Keratinocyte (primary cell): ENCODE data around the gene DNAJB2. TPM values are rescaled to one million over a fixed set of nuclear protein-coding genes. Genes with fewer than 3 reads are reported as not detected.
"Not testable (repeated sequence)": the region's sequence is repeated elsewhere in the genome, so short reads cannot be mapped to it uniquely, and the experiment has no call there.

Experiments used
- DNase-seq: peaks from one replicate; pipeline ENCODE4 v3.0.0-alpha.2; 2011; ENCODE audit warnings: low read depth, missing footprints, low spot score
- FAIRE-seq: peaks from 2 replicates; lab custom pipeline; 2011; peaks lifted over from hg19 to GRCh38; lab: Jason Lieb, UNC
- H2AFZ ChIP-seq: 2 replicates; pipeline ENCODE4 v1.6.0; 2012; ENCODE audit warnings: low read length, control low read depth, inconsistent platforms; ENCODE audit not compliant: control insufficient read depth
- H3K27ac ChIP-seq: 2 replicates; pipeline ENCODE4 v1.5.1; 2011; ENCODE audit warnings: low read length; ENCODE audit not compliant: control insufficient read depth, insufficient read depth
- H3K27me3 ChIP-seq: 3 replicates; pipeline ENCODE4 v1.6.0; 2011; ENCODE audit warnings: low read length; ENCODE audit not compliant: control insufficient read depth, insufficient read depth; ENCODE audit errors: extremely low read depth
- H3K36me3 ChIP-seq, 2 experiments: 2 replicates in 1 of 2; 3 replicates in 1 of 2; pipeline ENCODE4 v1.5.1; 2011; ENCODE audit warnings: low read length in 2 of 2, mild to moderate bottlenecking in 1 of 2; ENCODE audit not compliant: control insufficient read depth in 2 of 2, insufficient read depth in 2 of 2; ENCODE audit errors: extremely low read depth in 1 of 2
- H3K4me1 ChIP-seq: 3 replicates; pipeline ENCODE4 v1.5.1; 2011; ENCODE audit warnings: low read length; ENCODE audit not compliant: control insufficient read depth, insufficient read depth; ENCODE audit errors: extremely low read depth
- H3K4me2 ChIP-seq: 3 replicates; pipeline ENCODE4 v1.6.0; 2011; ENCODE audit warnings: low read depth, low read length; ENCODE audit not compliant: control insufficient read depth, insufficient read depth; ENCODE audit errors: extremely low read depth
- H3K4me3 ChIP-seq, 3 experiments: fragments of 200-600 bp in 1 of 3; sonication (generic) in 1 of 3; 2 replicates in 2 of 3; 3 replicates in 1 of 3; pipeline ENCODE4 v1.5.1; 2011 to 2016; ENCODE audit warnings: low read length in 3 of 3, mild to moderate bottlenecking in 3 of 3, control low read depth in 2 of 3, inconsistent platforms in 1 of 3, low read depth in 1 of 3, mixed read lengths in 1 of 3, mixed run types in 1 of 3, moderate library complexity in 1 of 3; ENCODE audit not compliant: control insufficient read depth in 2 of 3, insufficient read depth in 2 of 3; ENCODE audit errors: extremely low read depth in 1 of 3
- H3K79me2 ChIP-seq: 2 replicates; pipeline ENCODE4 v1.6.0; 2012; ENCODE audit warnings: low read length; ENCODE audit not compliant: control insufficient read depth, insufficient read depth
- H3K9ac ChIP-seq: 3 replicates; pipeline ENCODE4 v1.6.0; 2011; ENCODE audit warnings: low read length; ENCODE audit not compliant: control insufficient read depth, insufficient read depth; ENCODE audit errors: extremely low read depth
- H3K9me1 ChIP-seq: 3 replicates; pipeline ENCODE4 v1.6.0; 2011; ENCODE audit warnings: low read length; ENCODE audit not compliant: control insufficient read depth, insufficient read depth; ENCODE audit errors: extremely low read depth
- H3K9me3 ChIP-seq: 2 replicates; pipeline ENCODE4 v1.5.1; 2012; ENCODE audit warnings: low read depth, low read length; ENCODE audit not compliant: control insufficient read depth
- H4K20me1 ChIP-seq: 3 replicates; pipeline ENCODE4 v1.6.0; 2011; ENCODE audit warnings: low read length; ENCODE audit not compliant: control insufficient read depth, insufficient read depth; ENCODE audit errors: extremely low read depth
- CTCF ChIP-seq, 3 experiments: IDR thresholded peaks in 1 of 3; conservative IDR thresholded peaks in 1 of 3; optimal IDR thresholded peaks in 1 of 3; 2 replicates in 2 of 3; 3 replicates in 1 of 3; pipeline versions ENCODE3 to v1.5.1; 2011; ENCODE audit warnings: low read length in 3 of 3, mild to moderate bottlenecking in 3 of 3, moderate library complexity in 2 of 3, control low read depth in 1 of 3, inconsistent platforms in 1 of 3; ENCODE audit not compliant: insufficient read depth in 2 of 3; ENCODE audit errors: extremely low read depth in 1 of 3
- EZH2 ChIP-seq: IDR thresholded peaks from one replicate; pipeline ENCODE4 v1.6.1; 2012; ENCODE audit warnings: inconsistent platforms, mild to moderate bottlenecking, low read length, moderate library complexity
- dilution Hi-C: fragments of 300-500 bp; cut with MboI; formaldehyde crosslinking; loops from one replicate; pipeline ENCODE4 v1.7.0; 2020; ENCODE audit warnings: low sequenced_read_pairs; ENCODE audit not compliant: extremely low pct_ligation_motif_present
- polyA plus RNA-seq, 5 experiments: library from polyadenylated mRNA; depleted of rRNA in 3 of 5; stranded (reverse) in 3 of 5; stranded (forward) in 1 of 5; unstranded in 1 of 5; fragments of >200 nt; gene quantifications; 1 replicate in 1 of 5; 2 replicates in 3 of 5; 3 replicates in 1 of 5; pipeline versions ENCODE4 v1.2.1 to v1.2.3, GENCODE V29; 2011 to 2012; ENCODE audit warnings: missing spikeins in 2 of 5, low read depth in 1 of 5, low replicate concordance in 1 of 5

Gene DNAJB2
- polyA plus RNA-seq, 1 donor (not counting 4 experiments of a cell fraction or from before 2014, with no cell fraction given): 51.7 TPM

GRCh38 chr2:219253753-219254589 lies 25.2 kb upstream of the DNAJB2 start, which contains the start of gene TUBA4A:
Gene TUBA4A, minus strand, starts transcription at chr2:219253918. Its CDS starts 60 bp downstream, at chr2:219253858.
- peak within 1 kb of the TSS; percentile 95 for H3K4me2 ChIP-seq
- H3K9ac ChIP-seq: peak within 1 kb of the TSS; percentile 93
- peaks cover 34% of the 10 kb centered on the region for H3K79me2 ChIP-seq
- DNase-seq (no peak), FAIRE-seq (no peak)
- H3K9me1 ChIP-seq: no peaks in the 10 kb centered on the region
- H3K4me3 ChIP-seq: peak within 1 kb of the TSS; percentile 74 to 92 (median 90)
- TF ChIP-seq CTCF (optimal IDR thresholded peaks at IDR 0.05 in 1 of 3, IDR thresholded peaks at IDR 0.05 in 1 of 3, conservative IDR thresholded peaks at IDR 0.05 in 1 of 3; ENCODE audit: extremely low read depth in 1 of 3, insufficient read depth in 2 of 3, low read length in 3 of 3) (peak in 1 of 3 experiments; percentile 20), EZH2 (peak; percentile 27)
- H3K4me1 ChIP-seq: peaks cover 38% of the 10 kb centered on the region
- H2AFZ ChIP-seq: peak within 1 kb of the TSS; percentile 92
- H3K27ac ChIP-seq: peak within 1 kb of the TSS; percentile 85
- no peaks in the 10 kb centered on the region for H3K9me3 ChIP-seq
- peaks cover 4% of the 10 kb centered on the region for H3K27me3 ChIP-seq
- peaks cover 18 to 24% of the 10 kb centered on the region in 2 experiments for H3K36me3 ChIP-seq
- peaks cover 5% of the 10 kb centered on the region for H4K20me1 ChIP-seq
- dilution Hi-C loops: no loop called here

DNA sequence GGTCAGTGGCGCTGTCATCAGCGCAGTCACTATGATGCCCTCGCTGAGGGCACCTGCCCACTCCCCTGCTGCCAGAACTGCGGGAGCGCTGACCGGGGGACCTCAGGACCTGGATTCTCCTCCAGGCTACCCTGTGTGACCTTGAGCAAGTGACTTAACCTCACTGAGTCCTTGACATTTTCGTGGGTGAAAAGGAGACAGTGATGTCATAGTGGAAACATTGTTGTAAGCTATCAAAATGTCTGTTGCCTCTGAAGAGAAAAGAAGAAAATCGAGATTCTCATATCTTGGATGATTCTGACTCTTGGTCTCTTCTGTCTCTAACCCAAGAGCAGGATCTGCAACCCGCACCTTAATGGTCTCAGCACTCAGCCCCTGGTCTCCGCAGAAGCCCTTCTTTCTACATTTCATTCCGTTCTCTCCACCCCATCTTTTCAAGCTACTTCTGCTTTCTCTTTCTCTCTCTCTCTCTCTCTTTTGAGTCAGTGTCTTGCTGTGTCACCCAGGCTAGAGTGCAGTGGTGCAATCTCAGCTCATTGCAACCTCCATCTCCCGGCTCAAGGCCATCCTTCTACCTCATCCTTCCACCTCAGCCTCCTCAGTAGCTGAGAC lies 24.5 kb upstream of the DNAJB2 start:
- Histone ChIP-seq H3K9me3 (no peaks in the 10 kb centered on the region), H3K4me3 (peak overlapping the region; percentile 74 to 92 (median 90)), H3K27ac (no peak overlapping the region), H3K4me1 (peaks cover 33% of the 10 kb centered on the region), H3K79me2 (peaks cover 34% of the 10 kb centered on the region), H2AFZ (peak overlapping the region; percentile 92), H3K9me1 (no peaks in the 10 kb centered on the region), H3K9ac (peak overlapping the region; percentile 93), H4K20me1 (peaks cover 3% of the 10 kb centered on the region), H3K36me3 (peaks cover 18 to 24% of the 10 kb centered on the region in 2 experiments), H3K4me2 (peak overlapping the region; percentile 95), H3K27me3 (peaks cover 4% of the 10 kb centered on the region)
- dilution Hi-C loops: no loop called here
- DNase-seq (no peak), FAIRE-seq (no peak)
- no peak for TF ChIP-seq EZH2
- TF ChIP-seq CTCF (optimal IDR thresholded peaks at IDR 0.05 in 1 of 3, IDR thresholded peaks at IDR 0.05 in 1 of 3, conservative IDR thresholded peaks at IDR 0.05 in 1 of 3; ENCODE audit: extremely low read depth in 1 of 3, insufficient read depth in 2 of 3, low read length in 3 of 3): no peak

GRCh38 chr2:219258942-219259341 lies 20.2 kb upstream of the DNAJB2 start:
- H3K9me1 ChIP-seq, dilution Hi-C loops, H3K4me3 ChIP-seq, H3K27me3 ChIP-seq, H3K27ac ChIP-seq, FAIRE-seq, H3K4me1 ChIP-seq, H3K36me3 ChIP-seq, H2AFZ ChIP-seq, H3K79me2 ChIP-seq, H3K9me3 ChIP-seq, H3K4me2 ChIP-seq, H4K20me1 ChIP-seq, H3K9ac ChIP-seq, DNase-seq: not testable (repeated sequence)
